Measurements from ENCODE around the gene MLIP. TPM values are rescaled to one million over a fixed set of nuclear protein-coding genes. Genes with fewer than 3 reads are reported as not detected.

Gene MLIP
- total and polyA plus RNA-seq, 2 of the 13 experiments (the other 11 are each of a cell fraction or from before 2014, with no cell fraction given), result 0.08 to 0.33 TPM

DNA sequence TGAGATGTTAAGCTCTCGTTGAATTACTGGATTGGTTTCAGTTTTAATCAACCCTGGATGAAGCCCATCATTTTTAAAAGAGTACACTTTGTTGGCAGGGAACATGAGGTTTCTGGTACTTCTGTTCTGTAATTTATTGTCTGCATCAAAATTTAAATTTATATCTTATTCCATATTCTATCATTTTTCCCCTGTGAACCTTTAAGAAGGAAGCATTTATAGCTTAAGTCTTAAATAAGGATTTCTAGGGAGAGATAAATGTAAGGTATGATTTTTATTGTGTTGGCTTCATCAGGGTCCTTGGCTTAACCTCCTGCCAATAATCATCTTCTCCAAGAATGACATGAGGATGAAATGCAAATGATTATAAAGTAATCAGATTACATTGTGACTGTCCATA lies 40.6 kb downstream of the MLIP start:
- no peak for TF ChIP-seq MTF2 (CRISPR knock-in tag; IDR thresholded peaks at IDR 0.05; ENCODE audit: borderline replicate concordance)
- no peak for TF ChIP-seq ZNF709 (CRISPR knock-in tag; IDR thresholded peaks at IDR 0.05)
- TF ChIP-seq ZSCAN31 (CRISPR knock-in tag; IDR thresholded peaks at IDR 0.05; ENCODE audit: low read depth), result no peak
- TF ChIP-seq FOXJ3 (CRISPR knock-in tag; IDR thresholded peaks at IDR 0.05; ENCODE audit: borderline replicate concordance), result no peak
- TF ChIP-seq, protein P1, sequence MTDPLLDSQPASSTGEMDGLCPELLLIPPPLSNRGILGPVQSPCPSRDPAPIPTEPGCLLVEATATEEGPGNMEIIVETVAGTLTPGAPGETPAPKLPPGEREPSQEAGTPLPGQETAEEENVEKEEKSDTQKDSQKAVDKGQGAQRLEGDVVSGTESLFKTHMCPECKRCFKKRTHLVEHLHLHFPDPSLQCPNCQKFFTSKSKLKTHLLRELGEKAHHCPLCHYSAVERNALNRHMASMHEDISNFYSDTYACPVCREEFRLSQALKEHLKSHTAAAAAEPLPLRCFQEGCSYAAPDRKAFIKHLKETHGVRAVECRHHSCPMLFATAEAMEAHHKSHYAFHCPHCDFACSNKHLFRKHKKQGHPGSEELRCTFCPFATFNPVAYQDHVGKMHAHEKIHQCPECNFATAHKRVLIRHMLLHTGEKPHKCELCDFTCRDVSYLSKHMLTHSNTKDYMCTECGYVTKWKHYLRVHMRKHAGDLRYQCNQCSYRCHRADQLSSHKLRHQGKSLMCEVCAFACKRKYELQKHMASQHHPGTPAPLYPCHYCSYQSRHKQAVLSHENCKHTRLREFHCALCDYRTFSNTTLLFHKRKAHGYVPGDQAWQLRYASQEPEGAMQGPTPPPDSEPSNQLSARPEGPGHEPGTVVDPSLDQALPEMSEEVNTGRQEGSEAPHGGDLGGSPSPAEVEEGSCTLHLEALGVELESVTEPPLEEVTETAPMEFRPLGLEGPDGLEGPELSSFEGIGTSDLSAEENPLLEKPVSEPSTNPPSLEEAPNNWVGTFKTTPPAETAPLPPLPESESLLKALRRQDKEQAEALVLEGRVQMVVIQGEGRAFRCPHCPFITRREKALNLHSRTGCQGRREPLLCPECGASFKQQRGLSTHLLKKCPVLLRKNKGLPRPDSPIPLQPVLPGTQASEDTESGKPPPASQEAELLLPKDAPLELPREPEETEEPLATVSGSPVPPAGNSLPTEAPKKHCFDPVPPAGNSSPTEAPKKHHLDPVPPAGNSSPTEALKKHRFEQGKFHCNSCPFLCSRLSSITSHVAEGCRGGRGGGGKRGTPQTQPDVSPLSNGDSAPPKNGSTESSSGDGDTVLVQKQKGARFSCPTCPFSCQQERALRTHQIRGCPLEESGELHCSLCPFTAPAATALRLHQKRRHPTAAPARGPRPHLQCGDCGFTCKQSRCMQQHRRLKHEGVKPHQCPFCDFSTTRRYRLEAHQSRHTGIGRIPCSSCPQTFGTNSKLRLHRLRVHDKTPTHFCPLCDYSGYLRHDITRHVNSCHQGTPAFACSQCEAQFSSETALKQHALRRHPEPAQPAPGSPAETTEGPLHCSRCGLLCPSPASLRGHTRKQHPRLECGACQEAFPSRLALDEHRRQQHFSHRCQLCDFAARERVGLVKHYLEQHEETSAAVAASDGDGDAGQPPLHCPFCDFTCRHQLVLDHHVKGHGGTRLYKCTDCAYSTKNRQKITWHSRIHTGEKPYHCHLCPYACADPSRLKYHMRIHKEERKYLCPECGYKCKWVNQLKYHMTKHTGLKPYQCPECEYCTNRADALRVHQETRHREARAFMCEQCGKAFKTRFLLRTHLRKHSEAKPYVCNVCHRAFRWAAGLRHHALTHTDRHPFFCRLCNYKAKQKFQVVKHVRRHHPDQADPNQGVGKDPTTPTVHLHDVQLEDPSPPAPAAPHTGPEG (CRISPR knock-in tag; IDR thresholded peaks at IDR 0.05), result no peak
- TF ChIP-seq, protein P2, sequence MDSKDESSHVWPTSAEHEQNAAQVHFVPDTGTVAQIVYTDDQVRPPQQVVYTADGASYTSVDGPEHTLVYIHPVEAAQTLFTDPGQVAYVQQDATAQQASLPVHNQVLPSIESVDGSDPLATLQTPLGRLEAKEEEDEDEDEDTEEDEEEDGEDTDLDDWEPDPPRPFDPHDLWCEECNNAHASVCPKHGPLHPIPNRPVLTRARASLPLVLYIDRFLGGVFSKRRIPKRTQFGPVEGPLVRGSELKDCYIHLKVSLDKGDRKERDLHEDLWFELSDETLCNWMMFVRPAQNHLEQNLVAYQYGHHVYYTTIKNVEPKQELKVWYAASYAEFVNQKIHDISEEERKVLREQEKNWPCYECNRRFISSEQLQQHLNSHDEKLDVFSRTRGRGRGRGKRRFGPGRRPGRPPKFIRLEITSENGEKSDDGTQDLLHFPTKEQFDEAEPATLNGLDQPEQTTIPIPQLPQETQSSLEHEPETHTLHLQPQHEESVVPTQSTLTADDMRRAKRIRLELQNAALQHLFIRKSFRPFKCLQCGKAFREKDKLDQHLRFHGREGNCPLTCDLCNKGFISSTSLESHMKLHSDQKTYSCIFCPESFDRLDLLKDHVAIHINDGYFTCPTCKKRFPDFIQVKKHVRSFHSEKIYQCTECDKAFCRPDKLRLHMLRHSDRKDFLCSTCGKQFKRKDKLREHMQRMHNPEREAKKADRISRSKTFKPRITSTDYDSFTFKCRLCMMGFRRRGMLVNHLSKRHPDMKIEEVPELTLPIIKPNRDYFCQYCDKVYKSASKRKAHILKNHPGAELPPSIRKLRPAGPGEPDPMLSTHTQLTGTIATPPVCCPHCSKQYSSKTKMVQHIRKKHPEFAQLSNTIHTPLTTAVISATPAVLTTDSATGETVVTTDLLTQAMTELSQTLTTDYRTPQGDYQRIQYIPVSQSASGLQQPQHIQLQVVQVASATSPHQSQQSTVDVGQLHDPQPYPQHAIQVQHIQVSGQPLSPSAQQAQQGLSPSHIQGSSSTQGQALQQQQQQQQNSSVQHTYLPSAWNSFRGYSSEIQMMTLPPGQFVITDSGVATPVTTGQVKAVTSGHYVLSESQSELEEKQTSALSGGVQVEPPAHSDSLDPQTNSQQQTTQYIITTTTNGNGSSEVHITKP (CRISPR knock-in tag; IDR thresholded peaks at IDR 0.05; ENCODE audit: low read depth), result no peak
- TF ChIP-seq MZF1 (CRISPR knock-in tag; IDR thresholded peaks at IDR 0.05; ENCODE audit: borderline replicate concordance), result no peak
- no peak for TF ChIP-seq MYC (CRISPR knock-in tag; IDR thresholded peaks at IDR 0.05; ENCODE audit: borderline replicate concordance)
- no peak for TF ChIP-seq SP2 (CRISPR knock-in tag; IDR thresholded peaks at IDR 0.05)
- TF ChIP-seq ZSCAN12 (CRISPR knock-in tag; IDR thresholded peaks at IDR 0.05), result no peak
- FAIRE-seq (no peak), ATAC-seq (no peak), DNase-seq (ENCODE audit: low spot score) (no peak)
- H2AFZ ChIP-seq (ENCODE audit: low read length), result no peak overlapping the region
- H3K27me3 ChIP-seq (ENCODE audit: control insufficient read depth in 1 of 2, insufficient read depth in 2 of 2, low read length in 2 of 2), result no peaks in the 10 kb centered on the region; a peak in 1 of 5 replicates
- in situ Hi-C loops (cut with HindIII; ENCODE audit: extremely low pct_ligation_motif_present, low pct_unique_long_range_greater_than_20kb), result no loop called here
- H3K4me2 ChIP-seq (ENCODE audit: low read depth, low read length), result no peak overlapping the region
- H3K9me3 ChIP-seq (ENCODE audit: low read length), result no peaks in the 10 kb centered on the region
- H3K9ac ChIP-seq (ENCODE audit: insufficient read depth, low read depth, low read length), result no peak overlapping the region
- H4K20me1 ChIP-seq (ENCODE audit: insufficient read depth, low read length), result no peaks in the 10 kb centered on the region
- no peak overlapping the region for H3K27ac ChIP-seq (ENCODE audit: extremely low read length, insufficient read depth, low read length)
- no peak overlapping the region for H3K4me3 ChIP-seq (replicated peaks in 1 of 3; ENCODE audit: insufficient read depth in 1 of 3, low read depth in 2 of 3, low read length in 3 of 3)
- H3K79me2 ChIP-seq (ENCODE audit: insufficient read depth, low read length), result no peaks in the 10 kb centered on the region
- H3K4me1 ChIP-seq (ENCODE audit: insufficient read depth, low read length), result peaks cover 3% of the 10 kb centered on the region
- no peaks in the 10 kb centered on the region for H3K36me3 ChIP-seq (replicated peaks in 1 of 2; ENCODE audit: control insufficient read depth in 1 of 2, insufficient read depth in 2 of 2, low read length in 2 of 2)
- ChIA-PET POLR2A (no interaction called here), CTCF (ENCODE audit: low intra/inter-chr PET ratio, low total read pairs) (no interaction called here)
- BruUV-seq (replicated peaks), result no TSS peak
- intact Hi-C loops (cut with micrococcal nuclease; ENCODE audit: unreplicated experiment), result no loop called here
- WGBS (ENCODE audit: low lambda C conversion rate), result 20% methylated on average over 1 of the region's 1 CpG
